Psoas muscle (tissue), 8 donors: Measurements from ENCODE around the gene MAP7. TPM values are rescaled to one million over a fixed set of nuclear protein-coding genes. Genes with fewer than 3 reads are reported as not detected.
"Not testable (repeated sequence)": the region's sequence is repeated elsewhere in the genome, so short reads cannot be mapped to it uniquely, and the experiment has no call there.

ENCODE experiments used
- ATAC-seq, 4 donors: fragments of 200-7000 bp; cut with Tn5 transposase; one replicate each; pipeline ENCODE4 v1.9.1; 2020; ENCODE audit warnings: moderate library complexity in 3 of 4, mild to moderate bottlenecking in 2 of 4
- DNase-seq, 2 donors: peaks; one replicate each; pipeline ENCODE4 v3.0.0-alpha.2; 2020
- H3K27ac ChIP-seq: fragments of 200-600 bp; one replicate; pipeline ENCODE4 v1.8.0; 2022
- H3K27me3 ChIP-seq, 3 donors: fragments of 200-600 bp in 1 of 3; one replicate each; pipeline versions ENCODE4 v1.6.1 to v1.8.0; 2013 to 2022; ENCODE audit warnings: low read length in 2 of 3, mild to moderate bottlenecking in 2 of 3, moderate library complexity in 1 of 3; ENCODE audit not compliant: insufficient read depth in 3 of 3
- H3K36me3 ChIP-seq, 2 donors: fragments of 200-600 bp in 1 of 2; one replicate each; pipeline versions ENCODE4 v1.6.1 to v1.8.0; 2013 to 2022; ENCODE audit warnings: low read depth in 1 of 2, mild to moderate bottlenecking in 1 of 2, moderate library complexity in 1 of 2; ENCODE audit not compliant: insufficient read depth in 1 of 2
- H3K4me1 ChIP-seq: fragments of 200-600 bp; one replicate; pipeline ENCODE4 v1.8.0; 2022
- H3K4me3 ChIP-seq: fragments of 200-600 bp; one replicate; pipeline ENCODE4 v1.8.0; 2022; ENCODE audit warnings: mild to moderate bottlenecking
- H3K9me3 ChIP-seq: fragments of 200-600 bp; one replicate; pipeline ENCODE4 v1.8.0; 2022
- WGBS, 3 donors: extraction: QIAGEN DNeasy Blood & Tissue Kit; methylation state at CpG; one replicate each; pipeline versions ENCODE4 v1.1.6 to v1.1.7; 2013; 5-methylcytosine and 5-hydroxymethylcytosine counted together
- intact Hi-C, 2 donors: fragments of 100-400 bp; cut with DNase I; formaldehyde crosslinking; loops; one replicate each; pipeline versions ENCODE4 v1.11.0 to v1.14.2; 2022
- polyA plus RNA-seq, 3 donors: library from polyadenylated mRNA; stranded (reverse); fragments of 200-250 nt; gene quantifications; one replicate each; pipeline ENCODE4 v1.2.3, GENCODE V29; 2013
- total RNA-seq, 4 donors: library from RNA; stranded (reverse); fragmentation: NEBNext Ultra II Directional in 2 of 4; extraction: Animal tissue kit (Norgen Biotek cat#: 25700) in 2 of 4; gene quantifications; one replicate each; pipeline versions ENCODE4 v1.2.1 to v1.2.4, GENCODE V29; 2021 to 2023
- TF ChIP-seq, protein P1 (sequence below): fragments of 200-600 bp; IDR thresholded peaks from one replicate; pipeline ENCODE4 v1.8.0; 2022; ENCODE audit warnings: antibody characterized with exemption
- donor health status: healthy with polysubstance abuse.
- donor health status: DM: no; HTN: no; CAD: no; lungs with moderate emphysema.
- donor health status: Bipolar disorder and iron deficiency.
- donor health status: healthy.
- donor health status: DM: yes; HTN: yes; CAD: no.
- donor health status: DM: no; HTN: no; CAD: no.
- donor health status: DM: no; HTN: no; CAD: no.
- donor health status: DM: yes; HTN: yes; CAD: no.

The MAP7 gene
- total and polyA plus RNA-seq, 7 donors, result 0.10 to 0.94 (median 0.32) TPM

DNA sequence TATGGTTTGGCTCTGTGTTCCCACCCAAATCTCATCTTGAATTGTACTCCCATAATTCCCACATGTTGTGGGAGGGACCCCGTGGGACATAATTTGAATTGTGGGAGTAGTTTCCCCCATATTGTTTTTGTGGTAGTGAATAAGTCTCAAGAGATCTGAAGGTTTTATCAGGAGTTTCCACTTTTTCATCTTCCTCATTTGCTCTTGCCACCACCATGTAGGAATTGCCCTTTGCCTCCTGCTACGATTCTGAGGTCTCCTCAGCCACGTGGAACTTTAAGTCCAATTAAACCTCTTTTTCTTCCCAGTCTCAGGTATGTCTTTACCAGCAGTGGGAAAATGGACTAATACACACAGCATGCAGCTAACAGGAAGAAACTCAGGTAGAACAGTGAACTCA lies 151.8 kb downstream of the MAP7 start:
- H3K4me3 ChIP-seq, result no peak overlapping the region
- ATAC-seq (no peak), DNase-seq (no peak)
- 70 to 73% (median 72%) methylated on average over 3 of the region's 3 CpGs for WGBS, 3 donors
- H3K27ac ChIP-seq, result no peak overlapping the region
- H3K36me3 ChIP-seq, result no peaks in the 10 kb centered on the region
- H3K27me3 ChIP-seq, result no peaks in the 10 kb centered on the region
- TF ChIP-seq, protein P1, sequence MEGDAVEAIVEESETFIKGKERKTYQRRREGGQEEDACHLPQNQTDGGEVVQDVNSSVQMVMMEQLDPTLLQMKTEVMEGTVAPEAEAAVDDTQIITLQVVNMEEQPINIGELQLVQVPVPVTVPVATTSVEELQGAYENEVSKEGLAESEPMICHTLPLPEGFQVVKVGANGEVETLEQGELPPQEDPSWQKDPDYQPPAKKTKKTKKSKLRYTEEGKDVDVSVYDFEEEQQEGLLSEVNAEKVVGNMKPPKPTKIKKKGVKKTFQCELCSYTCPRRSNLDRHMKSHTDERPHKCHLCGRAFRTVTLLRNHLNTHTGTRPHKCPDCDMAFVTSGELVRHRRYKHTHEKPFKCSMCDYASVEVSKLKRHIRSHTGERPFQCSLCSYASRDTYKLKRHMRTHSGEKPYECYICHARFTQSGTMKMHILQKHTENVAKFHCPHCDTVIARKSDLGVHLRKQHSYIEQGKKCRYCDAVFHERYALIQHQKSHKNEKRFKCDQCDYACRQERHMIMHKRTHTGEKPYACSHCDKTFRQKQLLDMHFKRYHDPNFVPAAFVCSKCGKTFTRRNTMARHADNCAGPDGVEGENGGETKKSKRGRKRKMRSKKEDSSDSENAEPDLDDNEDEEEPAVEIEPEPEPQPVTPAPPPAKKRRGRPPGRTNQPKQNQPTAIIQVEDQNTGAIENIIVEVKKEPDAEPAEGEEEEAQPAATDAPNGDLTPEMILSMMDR, result no peak
- H3K4me1 ChIP-seq, result no peaks in the 10 kb centered on the region
- H3K9me3 ChIP-seq, result no peaks in the 10 kb centered on the region
- intact Hi-C loops, result no loop called here

DNA sequence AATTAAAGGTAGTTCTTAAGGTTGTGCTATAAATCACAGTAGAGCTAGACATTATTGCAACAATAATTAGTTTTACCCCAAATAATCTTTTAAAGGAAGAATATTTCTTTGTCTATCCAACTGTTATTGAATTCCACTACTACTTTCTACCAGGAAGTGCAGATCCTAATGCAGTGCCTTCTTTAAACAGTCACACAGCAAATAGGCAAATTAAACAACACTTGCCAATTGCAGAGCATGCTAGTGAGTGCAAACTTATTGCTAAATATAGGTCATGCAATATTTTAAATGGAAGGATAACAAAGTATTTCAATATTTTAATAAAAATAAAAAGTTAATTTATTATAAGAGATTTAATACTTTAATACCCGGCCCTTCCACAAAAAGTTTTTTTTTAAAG lies 153.3 kb downstream of the MAP7 start:
- TF ChIP-seq, protein P1, result no peak
- Histone ChIP-seq H3K4me1 (no peaks in the 10 kb centered on the region), H3K27ac (no peak overlapping the region), H3K36me3 (no peaks in the 10 kb centered on the region), H3K9me3 (no peaks in the 10 kb centered on the region), H3K27me3 (no peaks in the 10 kb centered on the region), H3K4me3 (no peak overlapping the region)
- ATAC-seq (no peak), DNase-seq (no peak)
- intact Hi-C loops, result no loop called here
- 90 to 98% (median 98%) methylated on average over 1 of the region's 1 CpG for WGBS, 3 donors

DNA sequence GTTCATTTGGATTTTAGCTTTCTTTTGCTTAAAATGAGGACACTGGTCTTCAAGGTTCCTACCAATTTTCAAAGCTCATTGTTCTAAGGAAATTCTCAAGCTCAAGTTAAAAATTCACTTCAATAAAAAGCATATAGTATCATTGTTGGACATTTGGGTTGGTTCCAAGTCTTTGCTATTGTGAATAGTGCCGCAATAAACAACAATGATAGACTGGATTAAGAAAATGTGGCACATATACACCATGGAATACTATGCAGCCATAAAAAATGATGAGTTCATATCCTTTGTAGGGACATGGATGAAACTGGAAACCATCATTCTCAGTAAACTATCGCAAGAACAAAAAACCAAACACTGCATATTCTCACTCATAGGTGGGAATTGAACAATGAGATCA lies 159.3 kb downstream of the MAP7 start:
- H3K9me3 ChIP-seq, H3K4me3 ChIP-seq, H3K4me1 ChIP-seq, H3K27ac ChIP-seq, H3K36me3 ChIP-seq, DNase-seq, ATAC-seq, H3K27me3 ChIP-seq, intact Hi-C loops: not testable (repeated sequence)
- 67 to 81% (median 76%) methylated on average over 1 of the region's 2 CpGs for WGBS, 3 donors

DNA sequence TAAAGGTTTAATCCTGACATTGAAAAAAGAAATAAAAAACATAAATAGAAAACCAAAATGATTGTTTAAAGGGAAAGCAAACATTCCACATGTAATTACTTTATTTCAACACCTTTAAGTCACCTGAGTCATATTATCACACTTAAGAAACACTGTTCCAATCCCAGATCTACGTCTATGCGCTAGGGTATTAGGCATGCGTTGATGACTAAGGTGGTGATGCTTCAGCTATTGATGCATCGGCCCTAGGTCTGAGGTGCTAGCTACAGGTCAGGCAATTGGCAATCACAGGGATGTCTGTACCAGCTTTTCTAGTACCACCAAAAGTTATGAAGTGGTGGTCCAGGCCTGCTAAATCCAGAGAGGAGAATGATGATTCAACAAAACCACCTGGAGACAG lies 162.9 kb downstream of the MAP7 start:
- no peaks in the 10 kb centered on the region for H3K36me3 ChIP-seq
- H3K27me3 ChIP-seq, result no peaks in the 10 kb centered on the region
- WGBS, 3 donors, result 89 to 94% (median 93%) methylated on average over 4 of the region's 4 CpGs
- H3K4me3 ChIP-seq, result no peak overlapping the region
- H3K9me3 ChIP-seq, result no peaks in the 10 kb centered on the region
- no peaks in the 10 kb centered on the region for H3K4me1 ChIP-seq
- TF ChIP-seq, protein P1, result no peak
- DNase-seq (no peak), ATAC-seq (no peak)
- intact Hi-C loops, result no loop called here
- no peak overlapping the region for H3K27ac ChIP-seq

DNA sequence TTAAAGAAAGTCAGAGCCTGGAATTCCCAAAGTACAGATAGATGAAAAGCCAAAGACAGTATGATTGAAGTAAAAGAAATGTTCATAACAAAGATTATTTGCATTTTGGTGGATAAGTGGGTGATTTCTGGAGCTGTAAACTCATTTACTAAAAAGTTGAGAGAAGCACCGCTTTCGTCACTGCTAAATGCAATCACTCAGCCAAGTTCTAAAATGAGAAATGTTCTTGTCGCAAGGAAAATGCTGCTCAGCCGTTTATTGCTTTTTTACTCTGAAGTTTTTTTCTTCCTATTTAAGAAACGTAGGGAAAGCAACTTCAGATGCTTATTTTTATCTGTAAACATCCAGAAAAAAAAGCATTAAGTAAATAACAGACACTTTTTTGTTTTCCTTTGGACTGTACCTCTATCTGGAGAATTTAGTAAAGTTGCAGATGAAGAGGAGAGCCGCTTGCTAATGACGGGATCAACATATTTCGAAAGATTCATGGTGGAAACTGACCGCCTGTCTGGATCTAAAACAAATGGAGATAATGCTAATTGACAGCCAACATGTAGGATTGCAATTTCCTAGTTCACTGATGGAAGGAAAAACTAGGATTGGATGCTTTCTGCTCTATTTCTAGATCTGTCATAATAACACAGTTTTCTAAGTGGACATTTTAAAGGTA lies 166.8 kb downstream of the MAP7 start:
- ATAC-seq (no peak), DNase-seq (no peak)
- Histone ChIP-seq H3K27me3 (no peaks in the 10 kb centered on the region), H3K4me1 (no peaks in the 10 kb centered on the region), H3K36me3 (no peaks in the 10 kb centered on the region), H3K9me3 (no peaks in the 10 kb centered on the region), H3K27ac (no peak overlapping the region), H3K4me3 (no peak overlapping the region)
- TF ChIP-seq, protein P1, result no peak
- whole genome bisulfite sequencing, 3 donors, result 61 to 73% (median 65%) methylated on average over 9 of the region's 9 CpGs
- intact Hi-C loops, result no loop called here
